SK-N-SH (cell line): ENCODE results near the gene AREL1. TPM values are rescaled to one million over a fixed set of nuclear protein-coding genes. Genes with fewer than 3 reads are reported as not detected.

Experiments used
- CTCF ChIA-PET: fragments of 300-600, 350-600 bp; formaldehyde crosslinking; extraction: SDS; loops from one replicate; lab custom pipeline; 2021; lab: Yijun Ruan, JAX
- POLR2A ChIA-PET: fragments of 350-600 bp; sonication (Branson Sonifier 250); formaldehyde crosslinking; extraction: SDS; loops from one replicate; lab custom pipeline; 2020; ENCODE audit warnings: antibody characterized with exemption, inconsistent platforms; lab: Yijun Ruan, JAX
- DNase-seq: peaks from one replicate; pipeline ENCODE4 v3.0.0; 2012
- H2AFZ ChIP-seq: fragments of 200-600 bp; sonication (generic); 2 replicates; pipeline ENCODE4 v1.8.1; 2016; ENCODE audit warnings: antibody characterized with exemption, mild to moderate bottlenecking, low read depth
- H3F3A ChIP-seq: fragments of 200-600 bp; sonication (generic); replicated peaks from 2 replicates; pipeline ENCODE3; 2016; ENCODE audit warnings: antibody characterized with exemption, mild to moderate bottlenecking; ENCODE audit not compliant: insufficient read depth
- H3K27ac ChIP-seq, 2 experiments: fragments of 200-500 bp in 1 of 2; fragments of 200-600 bp in 1 of 2; sonication (Bioruptor generic) in 1 of 2; sonication (generic), shearing (Covaris generic) in 1 of 2; 2 replicates each; pipeline versions ENCODE4 v1.5.1 to v1.6.1; 2014 to 2016; ENCODE audit warnings: low read depth in 2 of 2, inconsistent platforms in 1 of 2, low read length in 1 of 2, mild to moderate bottlenecking in 1 of 2, mixed read lengths in 1 of 2
- H3K27me3 ChIP-seq: fragments of 200-600 bp; sonication (generic), shearing (Covaris generic); 2 replicates; pipeline ENCODE4 v1.6.1; 2016; ENCODE audit warnings: mixed run types; ENCODE audit not compliant: insufficient read depth
- H3K36me3 ChIP-seq, 2 experiments: fragments of 200-500 bp in 1 of 2; fragments of 200-600 bp in 1 of 2; sonication (Bioruptor generic) in 1 of 2; sonication (generic) in 1 of 2; replicated peaks in 1 of 2; 2 replicates each; pipeline versions ENCODE3 to v1.5.1; 2014 to 2016; ENCODE audit warnings: low read length in 1 of 2, mild to moderate bottlenecking in 1 of 2; ENCODE audit not compliant: insufficient read depth in 2 of 2, control insufficient read depth in 1 of 2
- H3K4me1 ChIP-seq, 2 experiments: fragments of 200-500 bp in 1 of 2; fragments of 200-600 bp in 1 of 2; sonication (Bioruptor generic) in 1 of 2; sonication (generic), shearing (Covaris generic) in 1 of 2; 2 replicates each; pipeline versions ENCODE4 v1.5.1 to v1.6.1; 2014 to 2016; ENCODE audit warnings: low read depth in 1 of 2, low read length in 1 of 2, mixed run types in 1 of 2; ENCODE audit not compliant: insufficient read depth in 2 of 2, control insufficient read depth in 1 of 2
- H3K4me2 ChIP-seq: fragments of 200-600 bp; sonication (generic), shearing (Covaris generic); 2 replicates; pipeline ENCODE4 v1.6.1; 2017; ENCODE audit warnings: mixed run types
- H3K4me3 ChIP-seq, 2 experiments: fragments of 200-500 bp in 1 of 2; fragments of 200-600 bp in 1 of 2; sonication (Bioruptor generic) in 1 of 2; sonication (generic), shearing (Covaris generic) in 1 of 2; 2 replicates each; pipeline versions ENCODE4 v1.5.1 to v1.8.1; 2014 to 2016; ENCODE audit warnings: low read depth in 2 of 2, inconsistent platforms in 1 of 2, low read length in 1 of 2, mild to moderate bottlenecking in 1 of 2, mixed read lengths in 1 of 2, moderate library complexity in 1 of 2
- H3K79me2 ChIP-seq: fragments of 200-600 bp; sonication (generic); 2 replicates; pipeline ENCODE4 v1.8.1; 2017; ENCODE audit warnings: mild to moderate bottlenecking; ENCODE audit not compliant: insufficient read depth
- H3K9ac ChIP-seq: fragments of 200-600 bp; sonication (generic); 2 replicates; pipeline ENCODE4 v1.6.1; 2017; ENCODE audit warnings: mixed run types
- H3K9me2 ChIP-seq: fragments of 200-600 bp; sonication (generic); 2 replicates; pipeline ENCODE4 v1.6.1; 2017; ENCODE audit warnings: mixed run types
- H3K9me3 ChIP-seq: fragments of 200-600 bp; sonication (generic); 2 replicates; pipeline ENCODE4 v1.6.1; 2017; ENCODE audit warnings: mixed run types, mild to moderate bottlenecking, moderate library complexity
- H4K20me1 ChIP-seq: fragments of 200-600 bp; sonication (generic); 2 replicates; pipeline ENCODE4 v1.6.1; 2017; ENCODE audit warnings: mild to moderate bottlenecking, mixed run types; ENCODE audit not compliant: insufficient read depth
- ELF1 ChIP-seq: IDR thresholded peaks from 2 replicates; pipeline ENCODE4 v1.4.0; 2012
- EZH2phosphoT487 ChIP-seq: fragments of 200-600 bp; sonication (generic); IDR thresholded peaks from 2 replicates; pipeline ENCODE4 v1.6.1; 2017; ENCODE audit warnings: low read depth, mixed run types, mild to moderate bottlenecking, antibody characterized with exemption, moderate library complexity, borderline replicate concordance
- FOSL2 ChIP-seq: IDR thresholded peaks from 2 replicates; pipeline ENCODE4 v1.4.0; 2012; ENCODE audit warnings: low read depth, mild to moderate bottlenecking, moderate library complexity, borderline replicate concordance
- FOXJ3 ChIP-seq: sonication (generic); formaldehyde crosslinking; IDR thresholded peaks from 2 replicates; pipeline ENCODE4 v1.5.1; 2020; ENCODE audit warnings: mild to moderate bottlenecking, missing genetic modification reagents
- FOXM1 ChIP-seq: IDR thresholded peaks from 2 replicates; pipeline ENCODE4 v1.4.0; 2012; ENCODE audit warnings: low read depth, mild to moderate bottlenecking
- IRF3 ChIP-seq: fragments of 150-350 bp; IDR thresholded peaks from 2 replicates; pipeline ENCODE4 v1.6.1; 2016; ENCODE audit warnings: mild to moderate bottlenecking, low read depth, low read length
- MAX ChIP-seq: IDR thresholded peaks from 2 replicates; pipeline ENCODE4 v1.4.0; 2012; ENCODE audit warnings: low read depth
- MEF2A ChIP-seq: IDR thresholded peaks from 2 replicates; pipeline ENCODE4 v1.4.0; 2012; ENCODE audit warnings: low read depth, borderline replicate concordance
- NRF1 ChIP-seq: IDR thresholded peaks from 2 replicates; pipeline ENCODE4 v1.6.1; 2012; ENCODE audit warnings: low read depth, mild to moderate bottlenecking, low read length
- POLR2AphosphoS5 ChIP-seq: IDR thresholded peaks from 2 replicates; pipeline ENCODE4 v1.6.1; 2012; ENCODE audit warnings: low read depth, low read length
- RXRA ChIP-seq: IDR thresholded peaks from 2 replicates; pipeline ENCODE4 v1.4.0; 2012; ENCODE audit warnings: low read depth, mild to moderate bottlenecking, borderline replicate concordance
- SIN3A ChIP-seq: IDR thresholded peaks from 2 replicates; pipeline ENCODE4 v1.6.1; 2012; ENCODE audit warnings: low read depth, mild to moderate bottlenecking, low read length, moderate library complexity, borderline replicate concordance
- TAF1 ChIP-seq: IDR thresholded peaks from 2 replicates; pipeline ENCODE4 v1.6.1; 2012; ENCODE audit warnings: low read depth, mild to moderate bottlenecking, low read length, moderate library complexity, borderline replicate concordance
- TEAD4 ChIP-seq: IDR thresholded peaks from 2 replicates; pipeline ENCODE4 v1.4.0; 2012; ENCODE audit warnings: mild to moderate bottlenecking, borderline replicate concordance; ENCODE audit not compliant: insufficient read depth
- USF1 ChIP-seq: IDR thresholded peaks from 2 replicates; pipeline ENCODE4 v1.4.0; 2012; ENCODE audit warnings: low read depth, borderline replicate concordance
- WGBS: methylation state at CpG from one replicate; pipeline ENCODE4 v1.1.6; 2017; ENCODE audit warnings: low lambda C conversion rate; 5-methylcytosine and 5-hydroxymethylcytosine counted together
- polyA plus RNA-seq, 3 experiments: library from polyadenylated mRNA; depleted of rRNA; stranded (reverse); fragments of >200 nt; gene quantifications; 2 replicates each; pipeline ENCODE4 v1.2.3, GENCODE V29; 2012
- TF ChIP-seq, protein P1 (sequence below): IDR thresholded peaks from 2 replicates; pipeline ENCODE4 v1.6.1; 2012; ENCODE audit warnings: mild to moderate bottlenecking, low read depth, low read length, moderate library complexity

The AREL1 gene
- polyA plus RNA-seq, 1 of the 3 experiments (the other 2 are of a cell fraction), result 35.1 TPM

- no peak overlapping the region for H3K4me3 ChIP-seq
- no peak for DNase-seq
- TF ChIP-seq USF1, result no peak
- no peak for TF ChIP-seq RXRA
- no peak for TF ChIP-seq EZH2phosphoT487
- no peak for TF ChIP-seq FOSL2
- TF ChIP-seq ELF1, result no peak
- no peak for TF ChIP-seq FOXM1
- no peak for TF ChIP-seq IRF3
- TF ChIP-seq, protein P1, sequence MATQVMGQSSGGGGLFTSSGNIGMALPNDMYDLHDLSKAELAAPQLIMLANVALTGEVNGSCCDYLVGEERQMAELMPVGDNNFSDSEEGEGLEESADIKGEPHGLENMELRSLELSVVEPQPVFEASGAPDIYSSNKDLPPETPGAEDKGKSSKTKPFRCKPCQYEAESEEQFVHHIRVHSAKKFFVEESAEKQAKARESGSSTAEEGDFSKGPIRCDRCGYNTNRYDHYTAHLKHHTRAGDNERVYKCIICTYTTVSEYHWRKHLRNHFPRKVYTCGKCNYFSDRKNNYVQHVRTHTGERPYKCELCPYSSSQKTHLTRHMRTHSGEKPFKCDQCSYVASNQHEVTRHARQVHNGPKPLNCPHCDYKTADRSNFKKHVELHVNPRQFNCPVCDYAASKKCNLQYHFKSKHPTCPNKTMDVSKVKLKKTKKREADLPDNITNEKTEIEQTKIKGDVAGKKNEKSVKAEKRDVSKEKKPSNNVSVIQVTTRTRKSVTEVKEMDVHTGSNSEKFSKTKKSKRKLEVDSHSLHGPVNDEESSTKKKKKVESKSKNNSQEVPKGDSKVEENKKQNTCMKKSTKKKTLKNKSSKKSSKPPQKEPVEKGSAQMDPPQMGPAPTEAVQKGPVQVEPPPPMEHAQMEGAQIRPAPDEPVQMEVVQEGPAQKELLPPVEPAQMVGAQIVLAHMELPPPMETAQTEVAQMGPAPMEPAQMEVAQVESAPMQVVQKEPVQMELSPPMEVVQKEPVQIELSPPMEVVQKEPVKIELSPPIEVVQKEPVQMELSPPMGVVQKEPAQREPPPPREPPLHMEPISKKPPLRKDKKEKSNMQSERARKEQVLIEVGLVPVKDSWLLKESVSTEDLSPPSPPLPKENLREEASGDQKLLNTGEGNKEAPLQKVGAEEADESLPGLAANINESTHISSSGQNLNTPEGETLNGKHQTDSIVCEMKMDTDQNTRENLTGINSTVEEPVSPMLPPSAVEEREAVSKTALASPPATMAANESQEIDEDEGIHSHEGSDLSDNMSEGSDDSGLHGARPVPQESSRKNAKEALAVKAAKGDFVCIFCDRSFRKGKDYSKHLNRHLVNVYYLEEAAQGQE, result no peak
- TF ChIP-seq, all 33 proteins: peak for 0
- Histone ChIP-seq H3K27me3 (no peaks in the 10 kb centered on the region), H3K4me1 (no peaks in the 10 kb centered on the region), H3K4me2 (no peak overlapping the region), H3K27ac (no peak overlapping the region), H3K79me2 (peaks cover 35% of the 10 kb centered on the region; the same call in 1 of the 2 replicates), H3K9ac (no peak overlapping the region), H2AFZ (no peak overlapping the region), H3K9me3 (no peaks in the 10 kb centered on the region), H3F3A (peaks cover 17% of the 10 kb centered on the region), H3K36me3 (peaks cover 55 to 84% of the 10 kb centered on the region in 2 experiments), H3K9me2 (no peaks in the 10 kb centered on the region), H4K20me1 (no peaks in the 10 kb centered on the region)
- ChIA-PET CTCF (interaction anchor here (1.8 kb wide), 1 partner anchor 71 kb away, joined by 4 read pairs; the partner anchor contains the start of gene LTBP2), POLR2A (no interaction called here)
- 90% methylated on average over 3 of the region's 3 CpGs for WGBS
Measured at GRCh38 chr14:74683406-74683805, 29.5 kb downstream of the AREL1 start.

DNA sequence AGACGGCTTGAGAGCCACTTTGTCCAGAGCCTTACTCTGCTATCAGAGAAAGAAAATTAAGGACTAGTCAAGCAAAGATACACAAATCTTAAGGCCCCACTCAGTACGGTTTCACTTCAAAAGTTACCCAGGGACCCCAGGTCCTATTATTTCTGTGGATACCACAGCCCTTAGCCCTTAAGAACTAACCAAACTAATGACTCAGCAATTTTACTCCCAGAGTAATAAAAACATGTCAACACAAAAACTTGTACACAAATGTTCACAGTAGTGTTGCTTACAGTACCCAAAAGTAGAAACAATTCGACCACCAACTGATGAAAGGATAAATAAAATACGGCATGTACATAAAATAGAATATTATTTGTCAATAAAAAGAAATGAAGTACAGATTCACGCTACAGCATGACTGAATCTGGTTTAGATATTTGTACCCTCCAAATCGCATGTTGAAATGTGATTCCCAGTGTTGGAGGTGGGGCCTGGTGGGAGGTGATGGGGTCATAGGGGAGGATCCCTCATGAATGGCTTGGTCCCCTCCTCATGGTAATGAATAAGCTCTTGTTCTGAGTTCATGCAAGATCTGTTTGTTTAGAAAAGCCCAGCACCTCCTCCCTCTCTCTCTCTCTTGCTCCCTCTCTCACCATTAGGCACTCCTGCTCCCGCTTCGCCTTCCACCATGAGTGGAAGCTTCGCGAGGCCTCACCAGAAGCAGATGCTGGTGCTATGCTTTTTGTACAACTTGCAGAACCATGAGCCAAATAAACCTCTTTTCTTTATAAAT, 30.5 kb downstream of the AREL1 start:
- no peak overlapping the region for H3K9ac ChIP-seq
- H3K79me2 ChIP-seq, result peaks cover 36% of the 10 kb centered on the region; the same call in 1 of the 2 replicates
- CTCF ChIA-PET, result no interaction called here
- H3F3A ChIP-seq, result peaks cover 17% of the 10 kb centered on the region
- no peaks in the 10 kb centered on the region for H4K20me1 ChIP-seq
- no peak overlapping the region for H3K4me3 ChIP-seq
- no peaks in the 10 kb centered on the region for H3K27me3 ChIP-seq
- H3K4me1 ChIP-seq, result no peaks in the 10 kb centered on the region
- no peaks in the 10 kb centered on the region for H3K9me2 ChIP-seq
- no peak for DNase-seq
- H2AFZ ChIP-seq, result no peak overlapping the region
- peaks cover 52 to 82% of the 10 kb centered on the region in 2 experiments for H3K36me3 ChIP-seq
- POLR2A ChIA-PET, result no interaction called here
- H3K4me2 ChIP-seq, result no peak overlapping the region
- H3K9me3 ChIP-seq, result no peaks in the 10 kb centered on the region
- no peak overlapping the region; a peak in 1 of 4 replicates for H3K27ac ChIP-seq
- WGBS, result 94% methylated on average over 10 of the region's 10 CpGs
- TF ChIP-seq POLR2AphosphoS5, result no peak
- no peak for TF ChIP-seq SIN3A
- TF ChIP-seq FOXJ3 (CRISPR knock-in tag), result no peak
- TF ChIP-seq TAF1, result no peak
- TF ChIP-seq, protein P1, result no peak
- no peak for TF ChIP-seq NRF1
- TF ChIP-seq EZH2phosphoT487, result no peak
- TF ChIP-seq MEF2A, result no peak
- no peak for TF ChIP-seq RXRA
- no peak for TF ChIP-seq MAX
- TF ChIP-seq TEAD4, result no peak
